Sigmoid colon (tissue), 7 donors: Measurements from ENCODE around the gene SAFB. TPM values are rescaled to one million over a fixed set of nuclear protein-coding genes. Genes with fewer than 3 reads are reported as not detected.

Source experiments
- DNase-seq: peaks from one replicate; pipeline ENCODE4 v3.0.0-alpha.2; 2019
- H3K27ac ChIP-seq, 4 donors: fragments of 200-600 bp; sonication (generic); one replicate each; pipeline ENCODE4 v1.5.1; 2016 to 2019; ENCODE audit warnings: mild to moderate bottlenecking in 1 of 4
- H3K27me3 ChIP-seq, 3 donors: fragments of 200-600 bp; sonication (generic); one replicate each; pipeline ENCODE4 v1.5.1; 2019; ENCODE audit warnings: mild to moderate bottlenecking in 1 of 3
- H3K36me3 ChIP-seq, 4 donors: fragments of 200-600 bp; sonication (generic); one replicate each; pipeline ENCODE4 v1.5.1; 2016 to 2019
- H3K4me1 ChIP-seq, 4 donors: fragments of 200-600 bp; sonication (generic); one replicate each; pipeline ENCODE4 v1.5.1; 2017 to 2019
- H3K4me3 ChIP-seq, 4 donors: fragments of 200-600 bp; sonication (generic); one replicate each; pipeline ENCODE4 v1.5.1; 2017 to 2019; ENCODE audit warnings: mild to moderate bottlenecking in 2 of 4, moderate library complexity in 1 of 4
- H3K9me3 ChIP-seq, 4 donors: fragments of 200-600 bp in 3 of 4; sonication (generic) in 3 of 4; one replicate each; pipeline versions ENCODE4 v1.5.1 to v1.6.1; 2013 to 2019
- CTCF ChIP-seq, 4 experiments: fragments of 450-650 bp in 3 of 4; fragments of 200-600 bp in 1 of 4; IDR thresholded peaks; one replicate each; pipeline ENCODE4 v1.5.1; 2016 to 2019; ENCODE audit warnings: antibody characterized with exemption in 4 of 4, mild to moderate bottlenecking in 3 of 4, moderate library complexity in 2 of 4
- EP300 ChIP-seq, 4 donors: sonication (generic); formaldehyde crosslinking; IDR thresholded peaks; one replicate each; pipeline ENCODE4 v1.6.1; 2017; ENCODE audit warnings: antibody characterized with exemption in 4 of 4
- POLR2A ChIP-seq, 2 donors: fragments of 450-650 bp; IDR thresholded peaks; one replicate each; pipeline ENCODE4 v1.6.1; 2016; ENCODE audit warnings: antibody characterized with exemption in 2 of 2, mild to moderate bottlenecking in 2 of 2, moderate library complexity in 2 of 2
- POLR2AphosphoS5 ChIP-seq, 4 donors: sonication (generic); formaldehyde crosslinking; IDR thresholded peaks; one replicate each; pipeline ENCODE4 v1.6.1; 2017; ENCODE audit warnings: antibody characterized with exemption in 4 of 4
- WGBS, 2 donors: extraction: QIAGEN DNeasy Blood & Tissue Kit; methylation state at CpG; one replicate each; pipeline ENCODE4 v1.1.7; 2013; 5-methylcytosine and 5-hydroxymethylcytosine counted together
- intact Hi-C: fragments of 100-400 bp; cut with DNase I; formaldehyde crosslinking; loops from one replicate; pipeline ENCODE4 v1.15.1; 2023
- polyA plus RNA-seq, 3 donors: library from polyadenylated mRNA; stranded (reverse); fragments of 200-250 nt; gene quantifications; one replicate each; pipeline ENCODE4 v1.2.3, GENCODE V29; 2013
- total RNA-seq, 4 donors: library from RNA; depleted of rRNA; stranded (reverse); fragments of >200 nt; gene quantifications; one replicate each; pipeline ENCODE4 v1.1.0, GENCODE V29; 2016
- donor health status: healthy with polysubstance abuse.
- donor health status: Bipolar disorder and iron deficiency.
- donor health status: healthy.

SAFB gene
- total and polyA plus RNA-seq, 7 donors: 25.7 to 75.9 (median 54.6) TPM

GRCh38 chr19:5703819-5704818 lies 81.2 kb downstream of the SAFB start:
- Histone ChIP-seq H3K36me3 (peaks cover 22 to 81% (median 47%) of the 10 kb centered on the region in 4 donors), H3K9me3 (no peaks in the 10 kb centered on the region), H3K27ac (no peak overlapping the region), H3K4me1 (no peaks in the 10 kb centered on the region), H3K4me3 (no peak overlapping the region), H3K27me3 (no peaks in the 10 kb centered on the region)
- intact Hi-C loops: no loop called here
- 96 to 97% methylated on average over 40 of the region's 40 CpGs for WGBS, 2 donors
- TF ChIP-seq POLR2AphosphoS5 (IDR thresholded peaks at IDR 0.05) (no peak), EP300 (IDR thresholded peaks at IDR 0.05) (no peak), POLR2A (IDR thresholded peaks at IDR 0.05) (no peak), CTCF (IDR thresholded peaks at IDR 0.05) (no peak)
- no peak for DNase-seq

GRCh38 chr19:5705552-5705951 lies 82.7 kb downstream of the SAFB start:
- Histone ChIP-seq H3K4me3 (no peak overlapping the region), H3K9me3 (no peaks in the 10 kb centered on the region), H3K36me3 (peaks cover 17 to 82% (median 48%) of the 10 kb centered on the region in 4 donors), H3K27ac (no peak overlapping the region), H3K27me3 (no peaks in the 10 kb centered on the region), H3K4me1 (no peaks in the 10 kb centered on the region)
- no peak for DNase-seq
- TF ChIP-seq CTCF (IDR thresholded peaks at IDR 0.05) (no peak), POLR2AphosphoS5 (IDR thresholded peaks at IDR 0.05) (no peak), EP300 (IDR thresholded peaks at IDR 0.05) (no peak), POLR2A (IDR thresholded peaks at IDR 0.05) (no peak)
- intact Hi-C loops: no loop called here
- 89 to 93% methylated on average over 16 of the region's 16 CpGs for whole genome bisulfite sequencing, 2 donors

- Histone ChIP-seq H3K4me1 (no peaks in the 10 kb centered on the region), H3K4me3 (no peak overlapping the region), H3K27ac (no peak overlapping the region), H3K9me3 (no peaks in the 10 kb centered on the region), H3K27me3 (no peaks in the 10 kb centered on the region), H3K36me3 (peaks cover 12 to 89% (median 60%) of the 10 kb centered on the region in 4 donors)
- TF ChIP-seq CTCF (IDR thresholded peaks at IDR 0.05) (no peak), EP300 (IDR thresholded peaks at IDR 0.05) (no peak), POLR2AphosphoS5 (IDR thresholded peaks at IDR 0.05) (no peak), POLR2A (IDR thresholded peaks at IDR 0.05) (no peak)
- 96% methylated on average over 35 of the region's 35 CpGs for WGBS, 2 donors
- no peak for DNase-seq
- intact Hi-C loops: no loop called here
These were observed 84.1 kb downstream of the SAFB start for GRCh38 chr19:5706876-5707573.

DNA sequence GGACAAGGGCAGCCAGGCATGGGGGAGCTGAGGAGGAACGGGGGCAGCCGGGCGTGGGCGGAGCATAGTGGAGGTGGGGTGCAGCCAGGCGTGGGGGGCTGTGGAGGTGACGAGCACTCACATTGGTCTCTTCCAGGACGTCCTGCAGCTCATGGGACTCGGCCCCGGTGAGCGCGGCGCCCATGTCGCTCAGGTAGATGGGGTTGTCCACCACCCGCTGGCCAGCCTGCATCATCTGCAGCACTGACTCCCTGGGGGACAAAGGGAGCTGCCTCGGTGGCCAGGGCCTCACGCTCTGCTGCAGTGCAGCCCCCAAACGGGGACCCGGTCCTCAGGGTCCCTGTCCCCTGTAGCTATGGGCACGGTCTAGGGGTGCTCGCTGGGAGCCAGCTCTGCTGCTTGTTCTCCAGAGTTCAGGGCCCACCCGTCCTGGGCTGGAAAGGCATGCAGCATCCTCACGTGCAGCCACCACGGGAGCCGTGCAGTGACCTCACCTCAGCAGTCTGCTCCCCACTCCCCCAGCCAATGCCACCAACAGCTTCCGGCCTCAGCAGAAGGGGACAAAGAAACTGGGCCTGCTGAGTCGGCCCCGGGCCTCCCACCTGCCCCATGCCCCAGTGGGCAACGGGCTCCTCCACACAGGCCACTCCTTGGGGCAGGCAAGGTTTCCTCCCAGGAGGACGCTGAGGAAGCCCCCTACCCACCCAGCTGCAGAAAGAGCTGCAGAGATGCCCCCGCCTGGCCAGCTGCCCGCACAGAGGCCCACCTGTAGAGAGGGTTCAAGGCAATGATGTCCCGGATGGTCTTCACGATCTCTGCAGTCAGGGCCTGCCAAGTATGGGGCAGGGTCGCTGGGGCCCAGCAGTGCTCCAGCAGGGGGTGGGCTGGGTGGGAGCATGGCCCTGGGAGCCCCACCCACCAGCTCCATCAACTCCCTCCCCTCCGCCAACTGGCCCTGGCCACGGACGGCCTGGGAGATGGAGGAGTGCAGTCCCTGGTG lies 85.0 kb downstream of the SAFB start:
- Histone ChIP-seq H3K9me3 (no peaks in the 10 kb centered on the region), H3K4me3 (no peak overlapping the region), H3K36me3 (peaks cover 12 to 97% (median 68%) of the 10 kb centered on the region in 4 donors), H3K27me3 (no peaks in the 10 kb centered on the region), H3K27ac (no peak overlapping the region), H3K4me1 (no peaks in the 10 kb centered on the region)
- intact Hi-C loops: no loop called here
- TF ChIP-seq CTCF (IDR thresholded peaks at IDR 0.05): no peak
- no peak for TF ChIP-seq POLR2A (IDR thresholded peaks at IDR 0.05)
- TF ChIP-seq POLR2AphosphoS5 (IDR thresholded peaks at IDR 0.05): no peak
- no peak for TF ChIP-seq EP300 (IDR thresholded peaks at IDR 0.05)
- whole genome bisulfite sequencing, 2 donors: 95 to 96% methylated on average over 37 of the region's 37 CpGs
- peak; percentile 60 for DNase-seq
